ENCODE results near the gene MSGN1. TPM values are rescaled to one million over a fixed set of nuclear protein-coding genes. Genes with fewer than 3 reads are reported as not detected.
"Not testable (repeated sequence)": the region's sequence is repeated elsewhere in the genome, so short reads cannot be mapped to it uniquely, and the experiment has no call there.

MSGN1 gene
- total RNA-seq, 1 experiment from 2014 or later = not detected

- CTCF ChIA-PET = interaction anchor here (0.6 kb wide), 1 partner anchor 587 kb away, joined by 4 read pairs; no protein-coding TSS in a partner anchor
- no peak overlapping the region for H2AFZ ChIP-seq
- H3F3A ChIP-seq (ENCODE audit: insufficient read depth, low read depth) = no peaks in the 10 kb centered on the region
- BruUV-seq (replicated peaks) = no TSS peak
- TF ChIP-seq EZH2 (IDR thresholded peaks at IDR 0.05; ENCODE audit: low read depth) = no peak
- TF ChIP-seq, protein P1, sequence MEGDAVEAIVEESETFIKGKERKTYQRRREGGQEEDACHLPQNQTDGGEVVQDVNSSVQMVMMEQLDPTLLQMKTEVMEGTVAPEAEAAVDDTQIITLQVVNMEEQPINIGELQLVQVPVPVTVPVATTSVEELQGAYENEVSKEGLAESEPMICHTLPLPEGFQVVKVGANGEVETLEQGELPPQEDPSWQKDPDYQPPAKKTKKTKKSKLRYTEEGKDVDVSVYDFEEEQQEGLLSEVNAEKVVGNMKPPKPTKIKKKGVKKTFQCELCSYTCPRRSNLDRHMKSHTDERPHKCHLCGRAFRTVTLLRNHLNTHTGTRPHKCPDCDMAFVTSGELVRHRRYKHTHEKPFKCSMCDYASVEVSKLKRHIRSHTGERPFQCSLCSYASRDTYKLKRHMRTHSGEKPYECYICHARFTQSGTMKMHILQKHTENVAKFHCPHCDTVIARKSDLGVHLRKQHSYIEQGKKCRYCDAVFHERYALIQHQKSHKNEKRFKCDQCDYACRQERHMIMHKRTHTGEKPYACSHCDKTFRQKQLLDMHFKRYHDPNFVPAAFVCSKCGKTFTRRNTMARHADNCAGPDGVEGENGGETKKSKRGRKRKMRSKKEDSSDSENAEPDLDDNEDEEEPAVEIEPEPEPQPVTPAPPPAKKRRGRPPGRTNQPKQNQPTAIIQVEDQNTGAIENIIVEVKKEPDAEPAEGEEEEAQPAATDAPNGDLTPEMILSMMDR (conservative IDR thresholded peaks at IDR 0.05) = no peak
- no peaks in the 10 kb centered on the region for H3K9me3 ChIP-seq (ENCODE audit: insufficient read depth, low read depth)
- H3K79me2 ChIP-seq (ENCODE audit: low read depth) = no peaks in the 10 kb centered on the region
- no peaks in the 10 kb centered on the region for H4K20me1 ChIP-seq (ENCODE audit: insufficient read depth)
- H3K4me2 ChIP-seq = no peak overlapping the region
- H3K36me3 ChIP-seq (ENCODE audit: low read depth) = no peaks in the 10 kb centered on the region
- no peaks in the 10 kb centered on the region for H3K27me3 ChIP-seq (ENCODE audit: insufficient read depth, low read depth)
- H3K4me3 ChIP-seq = no peak overlapping the region
- intact Hi-C loops (cut with micrococcal nuclease; ENCODE audit: unreplicated experiment) = no loop called here
- H3K27ac ChIP-seq = no peak overlapping the region
- POLR2A ChIA-PET (ENCODE audit: unreplicated experiment) = no interaction called here
- no peaks in the 10 kb centered on the region; the same call in 1 of the 2 replicates for H3K9me2 ChIP-seq (ENCODE audit: insufficient read depth)
- no peak for DNase-seq
- no peaks in the 10 kb centered on the region for H3K4me1 ChIP-seq (replicated peaks; ENCODE audit: insufficient read depth)
These were observed 6.3 kb downstream of the MSGN1 start for GRCh38 chr2:17822445-17823117.

DNA sequence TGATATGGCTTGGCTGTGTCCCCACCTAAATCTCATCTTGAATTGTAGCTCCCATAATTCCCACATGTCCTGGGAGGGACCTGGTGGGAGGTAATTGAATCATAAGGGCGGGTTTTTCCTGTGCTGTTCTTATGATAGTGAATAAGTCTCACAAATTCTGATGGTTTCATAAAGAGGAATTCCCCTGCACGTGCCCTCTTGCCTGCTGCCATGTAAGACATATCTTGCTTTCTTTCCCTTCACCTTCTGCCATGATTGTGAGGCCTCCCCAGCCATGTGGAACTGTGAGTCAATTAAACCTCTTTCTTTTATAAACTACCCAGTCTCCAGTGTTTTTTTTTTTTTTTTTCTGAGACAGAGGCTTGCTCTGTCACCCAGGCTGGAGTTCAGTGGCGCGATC lies 7.4 kb downstream of the MSGN1 start:
- H3K9me2 ChIP-seq (ENCODE audit: insufficient read depth); H3K36me3 ChIP-seq (ENCODE audit: low read depth); H3K4me3 ChIP-seq; DNase-seq; CTCF ChIA-PET; intact Hi-C loops (cut with micrococcal nuclease; ENCODE audit: unreplicated experiment); H4K20me1 ChIP-seq (ENCODE audit: insufficient read depth); H3K9me3 ChIP-seq (ENCODE audit: insufficient read depth, low read depth); H3K27ac ChIP-seq; POLR2A ChIA-PET (ENCODE audit: unreplicated experiment); H3K4me1 ChIP-seq (replicated peaks; ENCODE audit: insufficient read depth); H3K27me3 ChIP-seq (ENCODE audit: insufficient read depth, low read depth); BruUV-seq (replicated peaks); H3F3A ChIP-seq (ENCODE audit: insufficient read depth, low read depth); H2AFZ ChIP-seq; H3K4me2 ChIP-seq; H3K79me2 ChIP-seq (ENCODE audit: low read depth): not testable (repeated sequence)

DNA sequence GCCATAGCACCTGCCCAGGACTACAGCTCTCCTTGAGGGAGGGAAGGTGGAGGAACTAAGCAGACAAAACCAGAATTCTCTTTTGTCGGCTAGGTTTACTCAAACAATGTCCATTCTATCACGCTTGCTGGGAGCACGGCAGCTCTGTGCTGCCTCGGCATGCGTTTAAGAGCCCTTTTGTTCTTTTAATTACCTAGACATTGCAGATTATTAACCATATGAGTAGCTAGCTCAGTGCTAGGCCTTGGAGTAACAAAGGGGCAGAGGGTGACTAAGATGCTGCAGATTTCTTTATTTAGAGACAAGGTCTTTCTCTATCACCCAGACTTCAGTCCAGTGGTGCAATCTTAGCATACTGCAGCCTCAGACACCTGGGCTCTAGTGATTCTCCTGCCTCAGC lies 11.1 kb downstream of the MSGN1 start:
- CTCF ChIA-PET = no interaction called here
- H3K9me3 ChIP-seq (ENCODE audit: insufficient read depth, low read depth) = no peaks in the 10 kb centered on the region
- H3K4me1 ChIP-seq (replicated peaks; ENCODE audit: insufficient read depth) = no peaks in the 10 kb centered on the region
- no peaks in the 10 kb centered on the region for H3K36me3 ChIP-seq (ENCODE audit: low read depth)
- intact Hi-C loops (cut with micrococcal nuclease; ENCODE audit: unreplicated experiment) = no loop called here
- H3K79me2 ChIP-seq (ENCODE audit: low read depth) = no peaks in the 10 kb centered on the region
- H3K27ac ChIP-seq = no peak overlapping the region
- H3K27me3 ChIP-seq (ENCODE audit: insufficient read depth, low read depth) = no peaks in the 10 kb centered on the region
- no peak overlapping the region for H2AFZ ChIP-seq
- no peak overlapping the region for H3K4me3 ChIP-seq
- no peaks in the 10 kb centered on the region for H3K9me2 ChIP-seq (ENCODE audit: insufficient read depth)
- H3K4me2 ChIP-seq = no peak overlapping the region
- no peaks in the 10 kb centered on the region for H4K20me1 ChIP-seq (ENCODE audit: insufficient read depth)
- DNase-seq = no peak
- H3F3A ChIP-seq (ENCODE audit: insufficient read depth, low read depth) = no peaks in the 10 kb centered on the region
- POLR2A ChIA-PET (ENCODE audit: unreplicated experiment) = no interaction called here
- BruUV-seq (replicated peaks) = no TSS peak
- no peak for TF ChIP-seq EZH2 (IDR thresholded peaks at IDR 0.05; ENCODE audit: low read depth)
- TF ChIP-seq, protein P1 (conservative IDR thresholded peaks at IDR 0.05) = no peak

DNA sequence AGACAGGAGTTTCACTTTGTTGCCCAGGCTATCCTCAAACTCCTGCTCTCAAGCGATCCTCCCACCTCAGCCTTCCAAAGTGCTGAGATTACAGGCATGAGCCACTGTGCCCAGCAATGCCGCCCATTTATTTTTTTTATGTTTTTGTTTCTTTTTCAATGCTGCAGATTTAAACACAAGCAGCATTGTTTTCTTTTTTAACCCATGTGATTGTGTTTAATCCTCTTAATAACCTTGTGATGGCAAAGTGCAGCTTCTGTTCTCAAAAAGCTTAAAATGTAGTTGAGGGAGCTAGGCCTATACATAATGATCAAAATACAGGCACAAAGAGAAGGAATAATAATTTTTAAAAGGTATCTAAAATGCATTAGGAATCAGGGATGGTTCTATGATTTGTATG lies 11.5 kb downstream of the MSGN1 start:
- no peaks in the 10 kb centered on the region for H3K9me3 ChIP-seq (ENCODE audit: insufficient read depth, low read depth)
- no peak for DNase-seq
- H3K4me2 ChIP-seq = no peak overlapping the region
- H2AFZ ChIP-seq = no peak overlapping the region
- no peaks in the 10 kb centered on the region for H3F3A ChIP-seq (ENCODE audit: insufficient read depth, low read depth)
- no peak overlapping the region for H3K27ac ChIP-seq
- TF ChIP-seq, protein P1 (conservative IDR thresholded peaks at IDR 0.05) = no peak
- no peak for TF ChIP-seq EZH2 (IDR thresholded peaks at IDR 0.05; ENCODE audit: low read depth)
- ChIA-PET POLR2A (ENCODE audit: unreplicated experiment) (no interaction called here), CTCF (no interaction called here)
- no peaks in the 10 kb centered on the region for H3K79me2 ChIP-seq (ENCODE audit: low read depth)
- no TSS peak for BruUV-seq (replicated peaks)
- H3K27me3 ChIP-seq (ENCODE audit: insufficient read depth, low read depth) = no peaks in the 10 kb centered on the region
- intact Hi-C loops (cut with micrococcal nuclease; ENCODE audit: unreplicated experiment) = no loop called here
- H3K36me3 ChIP-seq (ENCODE audit: low read depth) = no peaks in the 10 kb centered on the region
- H3K9me2 ChIP-seq (ENCODE audit: insufficient read depth) = no peaks in the 10 kb centered on the region; the same call in 1 of the 2 replicates
- no peak overlapping the region for H3K4me3 ChIP-seq
- H4K20me1 ChIP-seq (ENCODE audit: insufficient read depth) = no peaks in the 10 kb centered on the region
- H3K4me1 ChIP-seq (replicated peaks; ENCODE audit: insufficient read depth) = no peaks in the 10 kb centered on the region

Data from PC-9 (cell line).